GM19025 (cell line): ENCODE data around the gene MOV10L1.

Source experiments
- ATAC-seq: cut with Tn5 transposase; IDR thresholded peaks from one replicate; pipeline ENCODE4 v1.9.1; 2021; ENCODE audit warnings: mild to moderate bottlenecking, low read depth, moderate library complexity; ENCODE audit not compliant: unreplicated experiment

MOV10L1 gene

DNA sequence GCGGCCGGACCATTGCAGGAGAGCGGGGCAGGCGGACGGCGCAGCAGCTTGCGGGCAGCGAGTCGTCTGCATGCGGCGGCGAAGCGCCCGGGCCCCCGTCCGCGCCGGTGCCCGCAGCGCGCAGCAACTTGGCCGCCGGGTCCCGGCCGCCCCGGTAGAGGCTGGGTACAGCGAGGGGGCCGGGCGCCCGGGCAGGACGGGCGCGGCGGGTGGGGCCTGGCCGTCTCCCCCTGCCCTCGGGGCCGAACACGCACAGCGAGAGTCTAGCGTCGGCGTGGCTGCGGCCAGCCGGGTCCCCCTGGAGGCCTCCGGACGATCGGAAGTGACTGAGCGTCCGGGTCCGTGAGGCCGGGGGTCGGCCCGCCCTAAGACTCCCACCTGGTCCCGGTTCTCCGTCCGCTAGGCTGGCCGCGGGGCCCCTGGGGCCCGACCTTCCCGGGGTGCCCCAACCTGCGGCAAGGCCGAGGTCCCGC is 95.1 kb downstream of the MOV10L1 start:
- no peak for ATAC-seq

DNA sequence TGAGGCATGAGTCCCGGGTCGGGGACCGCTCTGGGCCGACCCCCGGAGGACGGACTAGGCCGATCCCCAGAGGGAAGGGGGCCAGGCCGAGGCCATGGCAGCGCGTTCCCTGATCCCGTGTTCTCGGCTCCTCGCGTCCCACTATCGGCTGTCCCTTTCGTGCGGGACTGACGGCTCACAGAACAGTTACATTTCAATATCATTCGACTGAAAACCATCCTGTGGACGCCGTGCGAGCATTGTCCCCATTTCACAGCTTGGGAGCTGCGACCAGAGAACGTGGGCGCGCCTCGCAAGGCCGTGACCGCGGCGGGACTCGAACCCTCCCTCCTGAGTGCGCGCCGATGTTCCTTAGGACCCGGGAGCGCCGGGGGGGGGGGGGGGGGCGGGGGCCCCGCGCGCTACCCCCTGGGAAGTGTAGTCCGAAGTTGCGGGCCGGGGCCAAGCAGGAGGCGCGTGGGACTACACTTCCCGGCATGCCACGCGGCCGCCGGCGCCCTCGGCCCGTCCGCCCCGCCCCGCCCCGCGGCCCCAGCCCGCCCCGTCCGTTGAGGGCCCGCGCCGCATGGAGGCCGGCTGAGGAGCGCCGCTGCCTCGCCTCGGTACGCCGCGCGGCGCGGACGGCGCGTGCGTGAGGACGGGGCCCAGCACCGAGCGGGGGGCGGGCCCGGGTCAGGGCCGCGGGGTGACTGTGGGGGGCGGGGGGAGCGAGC is 95.7 kb downstream of the MOV10L1 start, which contains the start of gene TRABD:
TSS of gene TRABD (plus strand) at position 539 of the 713 bp plus-strand sequence. CDS start 7,148 bp downstream, outside the sequence.
- ATAC-seq = peak; percentile 39

DNA sequence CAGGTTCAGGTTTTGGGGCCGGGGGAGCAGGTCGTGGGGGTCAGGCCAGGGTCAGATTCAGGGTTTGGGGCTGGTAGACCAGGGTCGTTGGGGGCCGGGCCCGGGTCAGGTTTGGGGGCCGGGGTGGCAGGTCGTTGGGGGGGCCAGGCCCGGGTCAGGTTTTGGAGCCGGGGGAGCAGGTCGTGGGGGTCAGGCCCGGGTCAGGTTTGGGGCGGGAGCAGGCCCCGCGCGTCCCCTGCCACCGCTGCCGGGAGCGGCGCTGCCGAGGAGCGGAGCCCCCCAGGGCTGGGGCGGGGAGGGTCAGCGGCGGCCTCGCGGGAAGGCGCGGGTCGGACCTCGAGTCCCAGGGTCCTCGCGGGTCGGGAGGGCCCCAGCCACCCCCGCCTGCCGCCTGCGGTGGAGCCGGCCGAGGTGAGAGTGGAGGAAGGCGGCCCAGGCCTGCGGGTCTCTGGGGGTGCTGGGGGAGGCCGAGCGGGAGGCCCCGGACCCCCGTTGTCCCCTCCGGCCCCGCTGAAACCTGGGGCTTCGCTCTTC is 96.4 kb downstream of the MOV10L1 start:
- ATAC-seq = no peak

DNA sequence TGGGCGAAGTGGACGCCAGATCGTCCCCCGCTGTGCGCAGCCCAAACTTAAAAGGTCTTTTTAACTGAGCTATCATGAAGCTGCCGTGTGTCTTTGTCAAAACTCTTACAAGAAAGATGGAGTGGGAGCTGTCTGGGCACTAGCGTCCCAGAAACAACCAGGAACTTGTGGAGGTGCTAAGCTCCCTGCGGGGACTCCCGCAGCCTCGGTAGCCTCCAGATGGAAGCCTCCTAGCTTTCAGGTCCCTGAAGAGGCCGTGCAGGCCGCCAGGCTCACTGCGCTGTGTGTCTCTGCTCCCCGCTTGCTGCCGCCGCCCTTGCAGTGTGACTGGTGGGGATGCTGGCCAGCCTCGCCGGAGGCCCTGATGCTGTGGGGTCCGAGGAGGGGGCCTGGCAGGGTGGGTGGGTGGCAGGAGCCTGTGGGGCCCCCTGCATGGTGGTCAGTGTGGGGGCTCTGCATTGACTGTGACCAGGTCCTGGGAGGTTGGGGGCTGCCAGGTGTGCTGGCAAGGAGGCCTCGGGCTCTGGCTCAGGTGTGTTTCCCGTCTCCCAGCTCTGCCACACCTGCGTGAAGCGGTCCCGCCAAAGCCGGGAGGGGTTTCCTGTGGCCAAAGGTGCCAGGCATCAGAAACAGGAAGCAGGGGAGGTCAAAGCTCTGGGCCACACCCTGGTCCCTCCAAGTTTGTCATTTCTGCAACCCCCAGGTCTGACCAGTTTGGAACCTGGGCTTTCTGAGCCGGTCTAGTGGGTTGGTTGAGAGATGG is 97.1 kb downstream of the MOV10L1 start:
- no peak for ATAC-seq

DNA sequence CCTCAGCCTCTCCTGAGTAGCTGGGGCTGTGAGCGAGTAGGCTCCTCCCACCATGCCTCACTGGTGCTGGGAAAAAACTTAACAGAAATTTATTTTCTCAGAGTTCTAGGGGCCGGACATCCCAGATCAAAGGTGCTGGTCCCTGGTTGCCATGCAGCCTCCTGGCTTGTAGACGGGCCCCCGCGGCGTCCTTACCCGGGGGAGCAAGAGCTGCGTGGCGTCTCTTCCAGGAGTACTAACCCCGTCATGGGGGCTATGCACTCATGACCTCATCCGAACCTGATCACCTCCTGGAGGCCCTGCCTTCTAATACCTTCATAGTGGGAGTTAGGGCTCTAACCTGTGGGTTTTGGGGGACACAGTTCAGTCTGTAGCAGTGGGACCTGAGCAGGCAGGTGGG is 98.5 kb downstream of the MOV10L1 start:
- ATAC-seq = no peak

DNA sequence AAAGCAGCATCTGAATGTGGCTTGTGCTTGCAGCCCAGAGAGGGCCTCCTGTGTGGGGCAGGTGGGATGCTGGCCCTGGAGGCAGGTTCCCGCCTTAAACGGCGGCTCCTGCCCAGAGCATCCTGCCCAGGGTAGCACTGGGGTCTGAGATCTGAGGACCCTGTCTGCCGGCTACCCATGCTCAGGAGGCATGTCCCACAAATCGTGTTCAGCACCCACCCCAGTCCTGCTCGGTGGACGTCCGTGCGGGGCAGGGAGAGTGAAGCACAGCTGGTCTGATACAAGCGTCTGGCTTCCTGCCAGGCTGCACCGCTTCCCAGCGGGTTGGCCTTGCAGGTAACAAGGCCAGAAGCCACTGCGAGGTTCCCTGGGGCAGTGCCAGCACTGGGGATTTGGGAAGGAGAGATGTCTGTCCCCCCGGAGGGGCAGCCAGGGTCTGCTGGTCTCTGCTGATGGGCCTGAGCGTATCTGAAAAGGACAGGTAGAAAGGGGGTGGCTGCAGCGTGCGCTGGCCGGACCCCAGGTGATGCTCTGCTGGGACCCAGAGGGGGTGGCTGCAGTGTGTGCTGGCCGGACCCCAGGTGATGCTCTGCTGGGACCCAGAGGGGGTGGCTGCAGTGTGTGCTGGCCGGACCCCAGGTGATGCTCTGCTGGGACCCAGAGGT is 99.5 kb downstream of the MOV10L1 start:
- ATAC-seq = no peak

DNA sequence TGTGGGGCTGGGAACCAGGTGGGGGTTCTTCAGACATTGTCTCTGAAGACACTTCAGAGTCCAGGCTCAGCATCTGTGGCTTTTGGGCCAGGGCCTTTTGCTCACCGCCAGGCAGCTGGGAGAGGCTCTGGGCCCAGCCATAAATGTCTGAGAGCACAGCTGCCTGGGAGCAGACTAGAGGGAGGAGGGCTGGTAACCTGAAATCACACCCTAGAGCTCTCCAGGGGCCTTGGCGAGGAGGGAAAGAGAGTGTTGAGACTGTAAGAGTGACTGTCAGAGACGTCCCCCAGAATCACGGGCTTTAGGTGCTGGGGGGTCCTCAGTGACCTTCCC is 100.0 kb downstream of the MOV10L1 start:
- peak; percentile 4 for ATAC-seq

DNA sequence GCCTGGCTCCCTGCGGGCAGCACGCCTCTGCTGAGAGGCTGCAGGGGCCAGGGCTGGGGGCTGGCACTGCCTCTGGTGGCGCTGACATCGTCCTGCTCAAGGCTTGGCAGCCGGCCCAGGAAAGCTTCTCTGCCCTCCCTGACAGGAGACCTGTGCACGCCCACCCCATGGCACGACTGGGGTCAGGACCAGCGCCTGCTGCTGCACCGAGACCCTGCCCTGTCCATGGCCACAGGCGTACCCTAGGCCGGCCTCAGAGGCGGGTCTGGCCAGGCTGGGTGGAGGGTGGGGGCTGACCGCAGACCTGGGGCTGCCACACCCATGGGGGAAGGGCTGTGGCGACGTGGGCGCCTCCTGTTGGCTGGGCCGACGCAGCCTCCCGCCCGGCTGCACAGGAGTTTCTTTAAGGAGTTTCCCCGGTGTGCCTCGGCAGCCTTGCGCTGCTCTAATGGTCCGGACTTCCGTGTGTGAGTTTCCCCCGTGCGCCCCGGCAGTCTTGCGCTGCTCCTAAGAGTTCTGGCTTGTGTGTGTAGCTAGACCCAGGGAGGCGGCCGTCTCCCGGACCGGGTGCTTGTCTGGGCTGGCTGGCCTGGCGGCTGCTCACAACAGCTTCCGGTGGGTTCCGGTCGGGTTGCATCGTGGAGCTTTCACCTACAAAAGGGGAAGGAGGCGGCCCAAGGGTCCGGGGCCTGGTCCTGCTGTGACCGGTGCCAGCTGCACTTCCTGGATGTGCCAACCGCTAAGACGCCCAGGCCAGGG is 100.6 kb downstream of the MOV10L1 start:
- ATAC-seq = peak; percentile 34

DNA sequence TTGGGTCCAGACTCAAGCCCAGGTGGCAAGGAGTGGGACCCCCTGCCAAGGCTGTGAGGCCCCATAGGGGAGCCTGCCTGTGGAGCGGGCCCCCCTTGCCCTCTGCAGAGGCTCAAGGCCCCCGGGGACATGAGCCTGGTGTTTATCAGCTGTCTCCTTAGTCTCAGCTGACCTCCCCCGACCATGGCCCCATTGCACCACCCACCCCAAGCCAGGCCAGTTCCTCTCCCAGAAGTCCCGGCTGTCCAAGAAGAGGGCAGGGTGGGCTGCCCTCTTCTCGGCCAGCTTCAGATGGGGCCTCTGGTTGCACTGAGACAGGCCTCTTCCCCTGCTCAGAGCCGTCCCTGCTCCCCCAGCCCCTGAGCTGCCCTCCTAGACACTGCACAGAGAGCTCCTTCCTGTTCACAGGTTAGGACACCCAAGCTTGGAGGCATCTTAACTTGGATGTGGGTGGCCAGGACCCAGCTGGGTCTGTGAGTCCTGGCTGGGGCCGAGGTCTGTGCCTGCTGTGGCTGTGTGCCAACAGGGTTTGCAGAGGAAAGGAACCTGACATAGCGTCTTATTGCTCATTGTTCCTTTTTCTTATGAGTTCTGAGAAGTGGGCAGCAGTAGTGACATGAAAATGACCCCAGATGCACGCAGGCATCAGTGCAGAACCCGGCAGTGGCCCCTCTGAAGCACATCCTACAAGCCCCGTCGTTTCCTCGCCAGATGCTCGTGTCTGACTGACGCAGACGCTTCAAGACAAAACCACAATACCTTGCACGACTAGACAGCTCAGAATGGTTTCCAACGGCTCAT is 101.3 kb downstream of the MOV10L1 start:
- ATAC-seq = no peak

DNA sequence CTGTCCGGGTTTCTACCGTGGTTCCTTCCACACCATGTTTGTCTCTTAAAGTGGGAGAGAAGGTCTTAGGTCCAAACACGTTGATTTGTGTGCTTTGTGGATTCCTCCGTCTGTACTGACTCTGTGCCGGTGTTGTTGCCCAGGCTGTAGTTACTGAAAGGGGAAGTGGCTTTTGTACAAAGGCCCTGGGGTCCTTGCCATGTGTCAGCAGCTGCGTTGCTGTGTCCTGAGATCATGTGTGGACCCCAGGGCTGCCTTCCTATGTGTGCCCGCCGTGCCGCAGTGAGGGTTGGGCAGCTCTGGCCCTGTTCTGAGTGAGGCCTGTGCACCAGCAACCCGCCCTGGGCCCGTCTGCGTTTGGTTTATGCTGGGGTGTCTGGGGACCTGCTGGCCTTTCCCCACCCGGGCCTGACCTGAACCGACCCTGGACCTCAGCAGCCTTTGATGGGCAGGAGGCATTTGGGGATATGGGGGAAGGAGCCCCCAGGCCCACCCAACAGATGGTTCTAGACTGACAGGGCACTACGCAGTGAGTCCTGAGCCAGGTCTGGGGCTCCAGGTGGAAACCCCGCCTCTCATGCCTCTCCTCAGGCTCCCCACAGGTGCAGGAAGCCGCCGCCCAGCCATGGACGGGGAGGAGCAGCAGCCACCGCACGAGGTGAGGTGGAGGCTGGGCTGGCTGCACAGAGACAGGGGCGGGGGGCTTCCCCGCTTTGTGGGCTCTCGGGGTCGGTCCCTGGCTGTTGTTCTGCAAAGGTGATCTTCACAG is 102.8 kb downstream of the MOV10L1 start:
- ATAC-seq = no peak

DNA sequence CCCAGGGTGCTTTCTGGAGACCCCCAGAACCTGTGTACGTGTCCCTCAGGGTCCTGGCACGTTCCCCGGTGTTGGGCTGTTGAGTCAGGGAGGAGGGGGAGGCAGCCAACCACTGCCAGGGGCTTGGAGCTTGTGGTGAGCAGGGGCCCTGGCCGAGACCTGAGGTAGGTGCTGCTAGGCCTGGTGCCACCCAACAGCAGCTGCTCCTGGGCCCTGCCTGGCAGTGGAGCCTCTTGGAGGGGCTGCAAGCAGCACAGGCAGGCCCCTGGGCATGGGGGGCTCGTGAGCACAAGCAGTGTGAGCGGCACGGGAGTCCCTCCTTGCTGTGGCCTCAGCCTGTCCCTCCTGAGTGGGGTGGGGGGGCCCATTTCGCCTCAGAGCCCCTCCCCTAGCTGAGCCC is 103.8 kb downstream of the MOV10L1 start:
- no peak for ATAC-seq

DNA sequence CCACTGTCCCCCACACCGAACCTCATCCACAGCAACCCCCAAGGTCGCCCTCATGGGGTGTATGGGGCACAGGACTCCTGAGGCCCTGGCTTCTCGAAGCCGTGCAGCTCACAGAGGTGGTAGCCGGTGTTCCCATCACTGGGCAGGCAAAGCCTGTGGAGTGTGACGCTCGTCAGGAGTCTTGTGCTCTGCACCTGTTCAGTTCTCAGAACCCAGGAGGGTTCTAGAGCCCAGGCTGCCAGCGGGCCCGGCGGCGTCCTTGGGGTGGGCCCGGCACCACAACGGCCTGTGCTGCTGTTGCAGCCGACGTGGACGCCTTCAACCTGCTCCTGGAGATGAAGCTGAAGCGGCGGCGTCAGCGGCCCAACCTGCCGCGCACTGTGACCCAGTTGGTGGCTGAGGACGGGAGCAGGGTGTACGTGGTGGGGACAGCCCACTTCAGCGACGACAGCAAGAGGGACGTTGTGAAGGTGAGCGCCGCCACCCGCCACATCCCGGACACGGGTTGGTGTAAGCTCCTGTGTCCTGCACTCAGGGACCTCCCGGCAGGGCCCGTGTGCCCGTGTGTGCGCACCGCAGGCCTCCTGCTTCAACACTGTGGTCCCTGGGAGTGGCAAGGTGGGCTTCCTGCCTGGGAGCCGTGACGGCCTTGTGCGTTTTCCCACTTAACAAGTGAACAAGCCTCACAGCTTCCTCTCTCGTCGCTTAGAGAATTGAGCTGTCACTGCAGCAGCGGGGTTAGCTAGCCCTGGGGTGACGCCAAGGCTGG is 104.4 kb downstream of the MOV10L1 start:
- ATAC-seq = no peak

DNA sequence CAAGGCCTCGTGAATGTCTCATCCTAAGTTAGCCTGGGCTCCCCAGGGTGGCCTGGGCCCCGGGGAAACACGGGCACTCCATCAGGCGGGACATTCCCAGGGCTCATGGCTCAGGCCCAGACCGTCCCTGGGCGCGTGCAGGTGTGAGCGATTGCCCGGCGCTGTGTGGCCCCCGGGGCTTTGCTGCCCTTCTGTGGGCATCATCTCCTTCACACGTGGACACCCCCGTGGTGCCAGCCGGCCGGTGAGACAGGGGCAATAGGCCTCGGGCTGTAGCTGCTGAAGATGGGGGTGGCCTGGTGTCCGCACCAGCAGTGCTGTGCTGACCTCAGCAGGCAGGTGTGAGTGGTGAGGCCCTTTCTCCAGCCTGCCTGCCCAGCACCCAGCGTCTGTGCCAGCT is 106.5 kb downstream of the MOV10L1 start:
- no peak for ATAC-seq

DNA sequence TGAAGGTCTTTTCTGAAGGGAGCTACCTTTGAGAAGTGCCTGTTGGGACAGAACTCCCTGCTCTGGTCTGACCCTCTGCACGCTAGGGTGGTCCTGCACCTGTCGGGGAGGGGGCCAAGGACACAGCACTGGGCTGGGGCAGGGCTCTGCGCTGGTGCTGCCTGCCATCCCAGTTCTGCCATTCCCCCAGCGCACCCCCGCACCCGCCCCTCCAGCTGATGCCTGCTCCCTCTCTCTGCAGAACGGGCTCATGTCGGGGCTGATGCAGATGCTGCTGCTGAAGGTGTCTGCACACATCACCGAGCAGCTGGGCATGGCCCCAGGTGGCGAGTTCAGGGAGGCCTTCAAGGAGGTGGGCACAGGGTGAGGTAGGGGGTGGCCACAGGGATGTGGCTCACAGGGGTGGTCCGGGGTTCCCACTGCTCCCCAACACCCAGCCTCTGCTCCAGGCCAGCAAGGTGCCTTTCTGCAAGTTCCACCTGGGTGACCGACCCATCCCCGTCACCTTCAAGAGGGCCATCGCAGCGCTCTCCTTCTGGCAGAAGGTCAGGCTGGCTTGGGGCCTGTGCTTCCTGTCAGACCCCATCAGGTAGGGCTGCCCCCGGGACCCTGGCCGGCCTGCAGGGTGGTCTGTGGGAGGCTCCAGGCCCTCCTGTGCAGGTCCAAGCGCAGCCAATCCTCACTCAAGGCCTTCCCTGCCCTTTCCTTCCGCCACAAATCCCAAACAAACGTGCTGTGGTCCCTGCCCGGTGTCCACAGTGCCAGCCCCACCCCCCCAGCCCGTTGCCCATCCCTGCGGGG is 107.4 kb downstream of the MOV10L1 start:
- ATAC-seq = no peak

DNA sequence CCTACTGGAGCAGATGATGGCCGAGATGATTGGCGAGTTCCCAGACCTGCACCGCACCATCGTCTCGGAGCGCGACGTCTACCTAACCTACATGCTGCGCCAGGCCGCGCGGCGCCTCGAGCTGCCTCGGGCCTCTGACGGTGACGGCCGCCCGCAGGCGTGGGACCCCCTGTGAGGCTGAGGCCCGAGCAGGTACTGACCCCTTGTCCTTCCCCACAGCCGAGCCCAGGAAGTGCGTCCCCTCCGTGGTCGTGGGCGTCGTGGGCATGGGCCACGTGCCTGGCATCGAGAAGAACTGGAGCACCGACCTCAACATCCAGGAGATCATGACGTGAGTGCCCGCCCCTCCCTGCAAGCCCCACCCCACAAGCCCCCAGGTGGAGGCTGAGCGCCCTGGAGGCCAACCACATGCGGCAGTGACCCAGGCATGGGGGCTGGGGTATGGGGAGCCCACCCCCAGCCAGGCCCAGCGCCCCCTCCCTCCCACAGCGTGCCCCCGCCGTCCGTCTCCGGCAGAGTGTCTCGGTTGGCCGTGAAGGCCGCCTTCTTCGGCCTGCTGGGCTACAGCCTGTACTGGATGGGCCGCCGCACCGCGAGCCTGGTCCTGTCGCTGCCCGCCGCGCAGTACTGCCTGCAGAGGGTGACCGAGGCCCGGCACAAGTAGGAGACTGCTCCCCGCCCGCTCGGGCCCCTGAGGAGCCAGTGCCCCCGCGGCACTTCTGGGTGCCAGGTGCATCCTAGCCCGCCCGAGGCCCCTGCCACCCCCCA is 108.2 kb downstream of the MOV10L1 start:
- no peak for ATAC-seq

DNA sequence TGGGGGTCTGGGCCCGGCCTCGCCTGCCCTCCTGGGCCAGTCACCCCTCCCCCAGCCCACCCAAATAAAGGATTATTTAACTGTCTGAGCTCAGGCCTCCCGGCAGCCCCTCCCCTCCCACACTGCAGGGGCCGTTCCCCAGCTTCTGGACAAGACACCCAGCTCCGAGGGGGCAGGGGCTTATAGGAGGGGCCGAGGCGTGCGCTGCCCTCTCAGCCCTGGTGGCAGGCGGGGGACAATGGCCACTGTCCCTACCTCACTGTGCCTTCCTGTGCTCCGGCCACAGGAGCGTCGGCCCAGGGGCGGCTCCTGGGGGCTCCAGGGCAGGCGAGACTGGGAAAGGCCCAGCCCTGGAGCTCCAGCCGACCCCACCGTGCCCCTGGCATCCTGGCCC is 108.8 kb downstream of the MOV10L1 start:
- ATAC-seq = no peak

DNA sequence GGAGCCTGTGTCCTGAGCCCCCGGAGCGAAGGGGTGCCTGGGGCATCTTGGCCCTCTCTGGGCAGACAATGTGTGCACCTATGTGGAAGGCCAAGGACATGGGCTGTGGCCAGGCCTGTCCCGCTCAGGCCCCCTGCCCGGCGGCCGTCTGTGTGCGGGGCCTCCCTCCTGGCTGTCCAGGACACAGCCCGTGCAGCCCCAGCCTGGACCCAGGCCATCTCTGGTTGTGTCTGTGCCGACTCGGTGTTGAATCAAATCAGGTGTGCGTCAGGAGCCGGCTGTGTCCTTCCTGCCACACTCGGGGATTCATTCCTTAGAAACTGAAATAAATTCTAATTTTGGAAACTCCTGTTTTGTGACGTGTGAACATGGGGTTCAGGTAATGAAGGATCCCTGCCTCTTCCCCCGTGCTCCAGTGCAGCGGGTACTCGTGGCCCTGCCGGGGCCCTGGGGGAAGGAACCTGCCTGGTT is 109.5 kb downstream of the MOV10L1 start:
- no peak for ATAC-seq
